Smooth muscle cell (in vitro differentiated cells): ENCODE measurements around the gene CCDC191. TPM values are rescaled to one million over a fixed set of nuclear protein-coding genes. Genes with fewer than 3 reads are reported as not detected.

Experiments
- DNase-seq: peaks from one replicate; lab custom pipeline; 2025; ENCODE audit not compliant: unreplicated experiment; lab: John Stamatoyannopoulos, UW
- H2AFZ ChIP-seq: fragments of 200-600 bp; sonication (generic); 2 replicates; pipeline ENCODE4 v1.6.0; 2016; ENCODE audit warnings: antibody characterized with exemption, low read depth, mild to moderate bottlenecking
- H3F3A ChIP-seq: fragments of 200-600 bp; sonication (generic); 2 replicates; pipeline ENCODE4 v1.6.0; 2017; ENCODE audit warnings: antibody characterized with exemption, low read depth
- H3K27ac ChIP-seq: fragments of 200-600 bp; sonication (generic); 2 replicates; pipeline ENCODE4 v1.5.1; 2016; ENCODE audit warnings: low read depth, mild to moderate bottlenecking
- H3K27me3 ChIP-seq: fragments of 200-600 bp; sonication (generic); 2 replicates; pipeline ENCODE4 v1.6.1; 2016; ENCODE audit warnings: low read depth, mild to moderate bottlenecking
- H3K36me3 ChIP-seq: fragments of 200-600 bp; sonication (generic); 2 replicates; pipeline ENCODE4 v1.5.1; 2016; ENCODE audit warnings: low read depth
- H3K4me1 ChIP-seq: fragments of 200-600 bp; sonication (generic); 2 replicates; pipeline ENCODE4 v1.5.1; 2016; ENCODE audit warnings: low read depth
- H3K4me2 ChIP-seq: fragments of 200-600 bp; sonication (generic); 2 replicates; pipeline ENCODE4 v1.6.0; 2016; ENCODE audit warnings: mild to moderate bottlenecking
- H3K4me3 ChIP-seq: fragments of 200-600 bp; sonication (generic); 2 replicates; pipeline ENCODE4 v1.5.1; 2016; ENCODE audit warnings: mild to moderate bottlenecking
- H3K79me2 ChIP-seq: fragments of 200-600 bp; sonication (generic); 2 replicates; pipeline ENCODE4 v1.6.0; 2016; ENCODE audit warnings: low read depth, mild to moderate bottlenecking
- H3K9ac ChIP-seq: fragments of 200-600 bp; sonication (generic); 2 replicates; pipeline ENCODE4 v1.6.0; 2016; ENCODE audit warnings: low read depth
- H3K9me3 ChIP-seq: fragments of 200-600 bp; sonication (generic); replicated peaks from 2 replicates; pipeline ENCODE4 v1.5.1; 2016; ENCODE audit warnings: low read depth
- H4K20me1 ChIP-seq: fragments of 200-600 bp; sonication (generic); 2 replicates; pipeline ENCODE4 v1.6.0; 2016; ENCODE audit warnings: low read depth
- WGBS: methylation state at CpG from one replicate; pipeline ENCODE4 v1.1.7; 2016; ENCODE audit warnings: low lambda C conversion rate; 5-methylcytosine and 5-hydroxymethylcytosine counted together
- polyA plus RNA-seq: library from polyadenylated mRNA; unstranded; fragments of >200 nt; fragmentation: Nextera tagmentation; extraction: Ambion mirVana; gene quantifications from 2 replicates; pipeline ENCODE4 v1.2.1, GENCODE V29; 2016
- total RNA-seq: library from RNA; depleted of rRNA; stranded (reverse); fragments of >200 nt; gene quantifications from 2 replicates; pipeline ENCODE4 v1.2.3, GENCODE V29; 2014
- TF ChIP-seq, protein P1 (sequence below): fragments of 200-600 bp; sonication (generic); IDR thresholded peaks from 2 replicates; pipeline ENCODE4 v1.5.1; 2017; ENCODE audit warnings: borderline replicate concordance, mild to moderate bottlenecking, antibody characterized with exemption; ENCODE audit not compliant: insufficient read depth, poor library complexity, severe bottlenecking

The CCDC191 gene
- total and polyA plus RNA-seq, 2 experiments from 2014 or later: 1.2 to 7.4 TPM

DNA sequence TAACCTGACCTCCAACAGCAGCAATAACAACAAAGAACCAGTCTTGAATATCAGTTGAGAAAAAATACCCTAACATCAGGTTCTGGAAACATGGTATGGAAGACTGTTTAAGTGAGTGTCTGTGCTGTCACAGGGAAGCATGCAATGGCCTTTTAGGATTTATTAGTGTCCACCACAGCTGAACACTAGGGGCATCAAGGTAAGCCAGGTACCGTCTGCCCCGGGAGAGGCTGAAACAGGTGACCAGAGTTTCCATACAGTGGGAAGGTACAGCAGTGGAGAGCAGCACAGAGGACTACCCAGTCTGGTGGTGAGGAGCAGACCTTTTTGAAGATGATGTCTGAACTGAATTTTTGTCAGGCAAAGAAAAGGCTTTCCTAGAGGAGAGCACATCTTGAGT lies 90.2 kb downstream of the CCDC191 start:
- Histone ChIP-seq H2AFZ (no peak overlapping the region), H3K4me2 (no peak overlapping the region), H3F3A (no peaks in the 10 kb centered on the region), H3K4me1 (no peaks in the 10 kb centered on the region), H3K9ac (no peak overlapping the region), H3K27ac (no peak overlapping the region), H3K4me3 (no peak overlapping the region), H3K36me3 (no peaks in the 10 kb centered on the region), H3K79me2 (no peaks in the 10 kb centered on the region), H3K27me3 (no peaks in the 10 kb centered on the region), H4K20me1 (no peaks in the 10 kb centered on the region), H3K9me3 (no peaks in the 10 kb centered on the region)
- no peak for DNase-seq
- TF ChIP-seq, protein P1, sequence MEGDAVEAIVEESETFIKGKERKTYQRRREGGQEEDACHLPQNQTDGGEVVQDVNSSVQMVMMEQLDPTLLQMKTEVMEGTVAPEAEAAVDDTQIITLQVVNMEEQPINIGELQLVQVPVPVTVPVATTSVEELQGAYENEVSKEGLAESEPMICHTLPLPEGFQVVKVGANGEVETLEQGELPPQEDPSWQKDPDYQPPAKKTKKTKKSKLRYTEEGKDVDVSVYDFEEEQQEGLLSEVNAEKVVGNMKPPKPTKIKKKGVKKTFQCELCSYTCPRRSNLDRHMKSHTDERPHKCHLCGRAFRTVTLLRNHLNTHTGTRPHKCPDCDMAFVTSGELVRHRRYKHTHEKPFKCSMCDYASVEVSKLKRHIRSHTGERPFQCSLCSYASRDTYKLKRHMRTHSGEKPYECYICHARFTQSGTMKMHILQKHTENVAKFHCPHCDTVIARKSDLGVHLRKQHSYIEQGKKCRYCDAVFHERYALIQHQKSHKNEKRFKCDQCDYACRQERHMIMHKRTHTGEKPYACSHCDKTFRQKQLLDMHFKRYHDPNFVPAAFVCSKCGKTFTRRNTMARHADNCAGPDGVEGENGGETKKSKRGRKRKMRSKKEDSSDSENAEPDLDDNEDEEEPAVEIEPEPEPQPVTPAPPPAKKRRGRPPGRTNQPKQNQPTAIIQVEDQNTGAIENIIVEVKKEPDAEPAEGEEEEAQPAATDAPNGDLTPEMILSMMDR: no peak
- 88% methylated on average over 2 of the region's 2 CpGs for WGBS

DNA sequence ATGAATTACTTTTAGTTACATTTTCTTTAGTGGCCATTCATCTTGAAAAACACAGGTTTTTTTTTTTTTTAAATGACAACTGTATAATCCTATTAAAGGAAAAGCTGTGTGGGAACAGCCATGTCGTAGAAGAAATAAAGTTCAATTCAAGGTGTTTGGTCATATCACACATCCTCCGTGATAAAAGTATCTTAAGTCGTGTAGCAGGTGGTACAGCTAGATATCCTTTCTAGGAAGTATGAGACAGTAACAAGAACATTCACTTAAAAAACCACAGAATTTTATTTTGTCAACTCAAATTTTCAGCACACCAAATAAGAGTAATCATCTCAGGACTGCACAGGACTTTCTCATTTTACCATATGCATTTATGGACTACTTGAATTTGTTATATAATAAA lies 92.4 kb downstream of the CCDC191 start:
- H3K79me2 ChIP-seq: no peaks in the 10 kb centered on the region
- H3F3A ChIP-seq: no peaks in the 10 kb centered on the region
- no peaks in the 10 kb centered on the region for H4K20me1 ChIP-seq
- TF ChIP-seq, protein P1: no peak
- H3K4me3 ChIP-seq: no peak overlapping the region
- no peaks in the 10 kb centered on the region for H3K4me1 ChIP-seq
- H3K4me2 ChIP-seq: no peak overlapping the region
- no peak overlapping the region for H3K9ac ChIP-seq
- no peak overlapping the region for H2AFZ ChIP-seq
- DNase-seq: no peak
- no peaks in the 10 kb centered on the region for H3K36me3 ChIP-seq
- H3K27me3 ChIP-seq: no peaks in the 10 kb centered on the region
- H3K9me3 ChIP-seq: no peaks in the 10 kb centered on the region
- WGBS: 92% methylated on average over 3 of the region's 3 CpGs
- no peak overlapping the region for H3K27ac ChIP-seq

DNA sequence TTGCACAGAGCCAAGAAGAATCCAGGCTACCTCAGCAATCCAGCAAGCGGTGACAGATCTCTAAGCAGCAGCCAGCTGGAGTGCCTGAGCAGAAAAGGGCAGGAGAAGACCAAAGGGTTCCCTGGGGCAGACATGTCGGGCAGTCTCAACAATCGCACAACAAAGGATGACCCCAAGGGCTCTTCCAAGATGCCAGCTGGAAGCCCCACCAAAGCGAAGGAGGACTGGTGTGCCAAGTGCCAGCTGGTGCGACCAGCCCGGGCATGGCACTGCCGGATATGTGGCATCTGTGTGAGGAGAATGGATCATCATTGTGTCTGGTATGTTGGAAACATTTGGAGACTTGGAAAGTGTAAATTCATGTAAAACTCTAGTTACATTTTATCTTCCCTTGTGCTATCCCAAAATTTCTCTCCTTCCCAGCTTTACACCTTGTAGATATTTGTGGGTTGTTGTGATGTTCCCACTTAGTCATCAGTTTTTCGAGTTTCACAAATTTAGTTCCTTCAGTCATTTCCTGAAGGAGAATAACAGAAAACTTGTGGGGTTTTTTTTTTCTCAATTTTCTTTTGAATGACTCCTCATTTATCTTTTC lies 102.1 kb downstream of the CCDC191 start:
- 89% methylated on average over 8 of the region's 8 CpGs for WGBS
- H3K4me2 ChIP-seq: no peak overlapping the region

More for the DNA sequence above, 102.1 kb downstream of the CCDC191 start:
- peaks cover 16% of the 10 kb centered on the region for H3K27me3 ChIP-seq
- H3F3A ChIP-seq: no peaks in the 10 kb centered on the region
- no peaks in the 10 kb centered on the region for H3K36me3 ChIP-seq
- no peak overlapping the region for H3K4me3 ChIP-seq
- TF ChIP-seq, protein P1: no peak
- H3K79me2 ChIP-seq: no peaks in the 10 kb centered on the region
- H4K20me1 ChIP-seq: no peaks in the 10 kb centered on the region
- no peaks in the 10 kb centered on the region for H3K9me3 ChIP-seq
- no peak for DNase-seq
- no peak overlapping the region for H2AFZ ChIP-seq
- no peaks in the 10 kb centered on the region for H3K4me1 ChIP-seq
- H3K9ac ChIP-seq: no peak overlapping the region
- H3K27ac ChIP-seq: no peak overlapping the region
